Neural cell (in vitro differentiated cells): ENCODE data around the gene HEXD. TPM values are rescaled to one million over a fixed set of nuclear protein-coding genes. Genes with fewer than 3 reads are reported as not detected.

ENCODE experiments used
- H2AFZ ChIP-seq: fragments of 200-600, 300-800 bp; sonication (generic), shearing (Covaris generic); 2 replicates; pipeline ENCODE4 v1.6.0; 2014; ENCODE audit warnings: low read depth, mild to moderate bottlenecking, antibody characterized with exemption, low read length, moderate library complexity
- H3F3A ChIP-seq: fragments of 200-600 bp; shearing (Covaris generic); 2 replicates; pipeline ENCODE4 v1.6.1; 2016; ENCODE audit warnings: mild to moderate bottlenecking, moderate library complexity, mixed read lengths, antibody characterized with exemption, low read length; ENCODE audit not compliant: insufficient read depth, poor library complexity, severe bottlenecking
- H3K27ac ChIP-seq: fragments of 200-600, 300-800 bp; sonication (generic), shearing (Covaris generic); 2 replicates; pipeline ENCODE4 v1.5.1; 2014; ENCODE audit warnings: mild to moderate bottlenecking, low read length, moderate library complexity
- H3K27me3 ChIP-seq: fragments of 300-800, 200-600 bp; sonication (generic), shearing (Covaris generic); 2 replicates; pipeline ENCODE4 v1.6.0; 2014; ENCODE audit warnings: mild to moderate bottlenecking, low read depth, low read length, moderate library complexity; ENCODE audit not compliant: insufficient read depth
- H3K36me3 ChIP-seq: fragments of 300-800, 200-600 bp; sonication (generic), shearing (Covaris generic); 2 replicates; pipeline ENCODE4 v1.5.1; 2014; ENCODE audit warnings: mild to moderate bottlenecking, antibody characterized with exemption, low read length, moderate library complexity; ENCODE audit not compliant: insufficient read depth
- H3K4me2 ChIP-seq: fragments of 300-800, 200-600 bp; sonication (generic), shearing (Covaris generic); 2 replicates; pipeline ENCODE4 v1.6.0; 2014; ENCODE audit warnings: mild to moderate bottlenecking, low read length
- H3K4me3 ChIP-seq: fragments of 300-800, 200-600 bp; sonication (generic), shearing (Covaris generic); 2 replicates; pipeline ENCODE4 v1.5.1; 2014; ENCODE audit warnings: mild to moderate bottlenecking, low read length, moderate library complexity
- H3K79me2 ChIP-seq: fragments of 200-600 bp; shearing (Covaris generic); replicated peaks from 2 replicates; pipeline ENCODE4 v1.6.0; 2014; ENCODE audit warnings: mild to moderate bottlenecking, low read length, moderate library complexity; ENCODE audit not compliant: insufficient read depth
- H3K9ac ChIP-seq: fragments of 300-800, 200-600 bp; sonication (generic), shearing (Covaris generic); 2 replicates; pipeline ENCODE4 v1.6.1; 2016; ENCODE audit warnings: mild to moderate bottlenecking, low read length, mixed read lengths
- H3K9me2 ChIP-seq: fragments of 200-600 bp; shearing (Covaris generic); 2 replicates; pipeline ENCODE4 v1.6.1; 2016; ENCODE audit warnings: mild to moderate bottlenecking, low read length, mixed read lengths; ENCODE audit not compliant: insufficient read depth
- H3K9me3 ChIP-seq: fragments of 200-600, 300-800 bp; sonication (generic), shearing (Covaris generic); 2 replicates; pipeline ENCODE4 v1.6.1; 2016; ENCODE audit warnings: mild to moderate bottlenecking, mixed run types, low read length, moderate library complexity, mixed read lengths
- H4K20me1 ChIP-seq: fragments of 200-600 bp; shearing (Covaris generic); 2 replicates; pipeline ENCODE4 v1.6.1; 2016; ENCODE audit warnings: mild to moderate bottlenecking, mixed run types; ENCODE audit not compliant: insufficient read depth
- EP300 ChIP-seq: fragments of 450-650 bp; conservative IDR thresholded peaks from 2 replicates; pipeline ENCODE4 v1.6.1; 2014; ENCODE audit warnings: antibody characterized with exemption, mild to moderate bottlenecking, moderate library complexity; ENCODE audit not compliant: poor library complexity, severe bottlenecking
- EZH2 ChIP-seq: fragments of 200-600, 300-800 bp; shearing (Covaris generic), sonication (generic); IDR thresholded peaks from 2 replicates; pipeline ENCODE4 v1.6.1; 2014; ENCODE audit warnings: antibody characterized with exemption, low read length, borderline replicate concordance, mild to moderate bottlenecking; ENCODE audit not compliant: insufficient read depth, poor library complexity, severe bottlenecking
- MXI1 ChIP-seq: fragments of 450-650 bp; conservative IDR thresholded peaks from 2 replicates; pipeline ENCODE4 v1.6.1; 2014; ENCODE audit warnings: antibody characterized with exemption, mild to moderate bottlenecking; ENCODE audit not compliant: poor library complexity, severe bottlenecking
- POLR2AphosphoS5 ChIP-seq: IDR thresholded peaks from 2 replicates; pipeline ENCODE4 v1.6.1; 2012
- RAD21 ChIP-seq: fragments of 450-650 bp; conservative IDR thresholded peaks from 2 replicates; pipeline ENCODE4 v1.6.1; 2014; ENCODE audit warnings: antibody characterized with exemption, mild to moderate bottlenecking, moderate library complexity
- SMC3 ChIP-seq: fragments of 450-650 bp; conservative IDR thresholded peaks from 2 replicates; pipeline ENCODE4 v1.6.1; 2014; ENCODE audit warnings: antibody characterized with exemption, mild to moderate bottlenecking, moderate library complexity; ENCODE audit not compliant: poor library complexity
- TAF1 ChIP-seq: IDR thresholded peaks from 2 replicates; pipeline ENCODE4 v1.6.1; 2012; ENCODE audit warnings: low read depth
- polyA plus RNA-seq: library from polyadenylated mRNA; depleted of rRNA; stranded (reverse); fragments of >200 nt; gene quantifications from 2 replicates; pipeline ENCODE4 v1.2.3, GENCODE V29; 2014
- TF ChIP-seq, protein P1 (sequence below): fragments of 450-650 bp; IDR thresholded peaks from 2 replicates; pipeline ENCODE4 v1.5.1; 2014; ENCODE audit warnings: antibody characterized with exemption, mild to moderate bottlenecking, moderate library complexity; ENCODE audit not compliant: poor library complexity, severe bottlenecking
- TF ChIP-seq, protein P2 (sequence below): IDR thresholded peaks from 2 replicates; pipeline ENCODE4 v1.6.1; 2012; ENCODE audit warnings: borderline replicate concordance

HEXD gene
- polyA plus RNA-seq, 1 donor from 2014 or later, result 72.8 TPM

DNA sequence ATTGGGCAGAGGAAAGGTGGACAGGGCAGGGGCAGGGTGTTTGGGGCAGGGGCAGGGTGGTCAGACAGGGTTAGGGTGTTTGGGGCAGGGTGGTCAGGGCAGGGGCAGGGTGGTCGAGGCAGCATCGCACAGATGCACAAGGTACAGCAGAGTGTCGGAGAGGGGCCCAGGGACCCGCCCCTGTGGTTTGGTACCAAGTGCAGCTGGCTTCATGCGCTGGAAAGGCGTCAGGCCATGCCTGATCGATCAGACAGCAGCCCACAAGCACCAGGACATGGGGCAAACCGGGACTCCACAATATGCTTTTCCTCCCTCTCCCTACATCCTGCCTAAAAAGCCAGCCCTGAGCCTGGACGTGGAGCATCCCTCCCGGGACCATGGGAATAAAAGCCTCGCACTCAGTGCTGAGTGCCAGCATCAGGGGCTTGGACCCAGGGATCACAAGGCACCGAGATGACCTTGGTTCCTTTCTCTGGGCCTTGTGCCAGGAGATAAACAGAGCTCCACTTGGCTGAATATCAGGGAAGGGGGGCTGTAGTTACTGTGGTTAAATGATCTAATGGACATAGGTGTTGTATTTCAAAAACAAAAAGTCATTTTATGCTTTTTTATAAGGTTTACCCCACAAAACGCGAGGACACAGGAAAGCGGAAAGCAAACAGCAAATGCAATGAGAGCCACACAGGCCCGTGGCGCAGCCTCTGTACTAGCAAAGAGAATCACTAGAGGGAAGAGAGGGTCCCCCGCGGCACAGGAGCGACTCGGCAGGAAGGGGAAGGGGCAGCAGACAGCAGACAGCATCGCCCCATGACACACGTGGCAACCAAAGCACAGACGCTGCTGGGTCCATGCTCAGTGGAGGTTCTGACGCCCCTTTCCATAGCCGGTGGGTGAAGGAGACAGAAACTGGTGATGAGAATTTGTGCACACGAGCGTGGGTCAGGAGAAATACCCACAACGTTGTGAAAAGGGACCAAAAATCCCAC is 5.3 kb upstream of the HEXD start:
- Histone ChIP-seq H3K36me3 (no peaks in the 10 kb centered on the region), H3K9me3 (no peaks in the 10 kb centered on the region), H3K4me2 (no peak overlapping the region), H3K27ac (no peak overlapping the region), H2AFZ (no peak overlapping the region), H3K9me2 (no peaks in the 10 kb centered on the region), H4K20me1 (no peaks in the 10 kb centered on the region), H3K4me3 (no peak overlapping the region), H3F3A (no peaks in the 10 kb centered on the region), H3K79me2 (no peaks in the 10 kb centered on the region), H3K9ac (no peak overlapping the region), H3K27me3 (no peaks in the 10 kb centered on the region)
- TF ChIP-seq EP300 (no peak), TAF1 (no peak), EZH2 (no peak), POLR2AphosphoS5 (no peak), SMC3 (no peak), MXI1 (no peak), RAD21 (no peak)
- TF ChIP-seq, protein P1, sequence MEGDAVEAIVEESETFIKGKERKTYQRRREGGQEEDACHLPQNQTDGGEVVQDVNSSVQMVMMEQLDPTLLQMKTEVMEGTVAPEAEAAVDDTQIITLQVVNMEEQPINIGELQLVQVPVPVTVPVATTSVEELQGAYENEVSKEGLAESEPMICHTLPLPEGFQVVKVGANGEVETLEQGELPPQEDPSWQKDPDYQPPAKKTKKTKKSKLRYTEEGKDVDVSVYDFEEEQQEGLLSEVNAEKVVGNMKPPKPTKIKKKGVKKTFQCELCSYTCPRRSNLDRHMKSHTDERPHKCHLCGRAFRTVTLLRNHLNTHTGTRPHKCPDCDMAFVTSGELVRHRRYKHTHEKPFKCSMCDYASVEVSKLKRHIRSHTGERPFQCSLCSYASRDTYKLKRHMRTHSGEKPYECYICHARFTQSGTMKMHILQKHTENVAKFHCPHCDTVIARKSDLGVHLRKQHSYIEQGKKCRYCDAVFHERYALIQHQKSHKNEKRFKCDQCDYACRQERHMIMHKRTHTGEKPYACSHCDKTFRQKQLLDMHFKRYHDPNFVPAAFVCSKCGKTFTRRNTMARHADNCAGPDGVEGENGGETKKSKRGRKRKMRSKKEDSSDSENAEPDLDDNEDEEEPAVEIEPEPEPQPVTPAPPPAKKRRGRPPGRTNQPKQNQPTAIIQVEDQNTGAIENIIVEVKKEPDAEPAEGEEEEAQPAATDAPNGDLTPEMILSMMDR, result no peak
- TF ChIP-seq, protein P2, sequence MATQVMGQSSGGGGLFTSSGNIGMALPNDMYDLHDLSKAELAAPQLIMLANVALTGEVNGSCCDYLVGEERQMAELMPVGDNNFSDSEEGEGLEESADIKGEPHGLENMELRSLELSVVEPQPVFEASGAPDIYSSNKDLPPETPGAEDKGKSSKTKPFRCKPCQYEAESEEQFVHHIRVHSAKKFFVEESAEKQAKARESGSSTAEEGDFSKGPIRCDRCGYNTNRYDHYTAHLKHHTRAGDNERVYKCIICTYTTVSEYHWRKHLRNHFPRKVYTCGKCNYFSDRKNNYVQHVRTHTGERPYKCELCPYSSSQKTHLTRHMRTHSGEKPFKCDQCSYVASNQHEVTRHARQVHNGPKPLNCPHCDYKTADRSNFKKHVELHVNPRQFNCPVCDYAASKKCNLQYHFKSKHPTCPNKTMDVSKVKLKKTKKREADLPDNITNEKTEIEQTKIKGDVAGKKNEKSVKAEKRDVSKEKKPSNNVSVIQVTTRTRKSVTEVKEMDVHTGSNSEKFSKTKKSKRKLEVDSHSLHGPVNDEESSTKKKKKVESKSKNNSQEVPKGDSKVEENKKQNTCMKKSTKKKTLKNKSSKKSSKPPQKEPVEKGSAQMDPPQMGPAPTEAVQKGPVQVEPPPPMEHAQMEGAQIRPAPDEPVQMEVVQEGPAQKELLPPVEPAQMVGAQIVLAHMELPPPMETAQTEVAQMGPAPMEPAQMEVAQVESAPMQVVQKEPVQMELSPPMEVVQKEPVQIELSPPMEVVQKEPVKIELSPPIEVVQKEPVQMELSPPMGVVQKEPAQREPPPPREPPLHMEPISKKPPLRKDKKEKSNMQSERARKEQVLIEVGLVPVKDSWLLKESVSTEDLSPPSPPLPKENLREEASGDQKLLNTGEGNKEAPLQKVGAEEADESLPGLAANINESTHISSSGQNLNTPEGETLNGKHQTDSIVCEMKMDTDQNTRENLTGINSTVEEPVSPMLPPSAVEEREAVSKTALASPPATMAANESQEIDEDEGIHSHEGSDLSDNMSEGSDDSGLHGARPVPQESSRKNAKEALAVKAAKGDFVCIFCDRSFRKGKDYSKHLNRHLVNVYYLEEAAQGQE, result no peak

DNA sequence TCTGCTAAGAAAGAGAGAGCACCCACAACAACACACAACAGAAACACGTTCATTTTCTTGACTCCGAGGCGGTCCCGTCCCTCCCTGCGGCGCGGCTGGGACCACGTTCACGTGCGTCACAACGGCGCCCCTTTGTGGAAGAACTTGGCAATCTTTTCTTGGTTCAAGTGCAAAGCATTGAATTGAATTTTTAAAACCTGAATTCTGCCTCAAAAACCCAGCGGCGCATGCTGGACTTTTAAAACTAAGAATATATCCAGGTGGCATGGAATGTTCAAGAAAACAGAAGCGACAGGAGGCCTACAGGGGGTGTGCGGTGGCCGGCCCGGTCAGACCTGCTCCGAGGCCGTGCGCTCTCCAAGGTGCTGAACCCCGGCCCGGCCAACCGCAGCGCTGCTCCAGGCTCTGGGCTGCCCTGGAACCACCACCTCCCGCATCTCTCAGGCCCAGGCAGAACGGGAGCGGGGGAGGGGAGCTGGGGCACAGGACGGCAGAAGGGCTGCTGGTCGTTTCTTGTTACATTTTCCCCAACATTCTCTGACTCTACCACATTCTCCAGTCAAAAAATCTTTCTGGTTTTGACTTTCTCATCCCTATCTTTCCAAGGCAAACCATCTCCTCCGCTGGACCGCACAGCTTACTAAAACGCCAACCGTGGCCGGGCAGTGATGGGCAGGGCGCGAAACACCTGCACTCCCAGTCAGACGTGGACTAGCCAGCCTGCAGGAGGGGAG is 3.4 kb upstream of the HEXD start:
- H3K27me3 ChIP-seq, result no peaks in the 10 kb centered on the region
- H3F3A ChIP-seq, result no peaks in the 10 kb centered on the region
- H3K4me3 ChIP-seq, result peak overlapping the region; percentile 25
- H3K27ac ChIP-seq, result no peak overlapping the region
- H3K4me2 ChIP-seq, result no peak overlapping the region
- H3K79me2 ChIP-seq, result no peaks in the 10 kb centered on the region
- no peak overlapping the region for H3K9ac ChIP-seq
- H3K9me3 ChIP-seq, result no peaks in the 10 kb centered on the region
- H3K36me3 ChIP-seq, result no peaks in the 10 kb centered on the region
- H4K20me1 ChIP-seq, result no peaks in the 10 kb centered on the region
- no peak overlapping the region for H2AFZ ChIP-seq
- H3K9me2 ChIP-seq, result no peaks in the 10 kb centered on the region
- TF ChIP-seq RAD21, result peak; percentile 88
- TF ChIP-seq EP300, result no peak
- peak; percentile 87 for TF ChIP-seq SMC3
- no peak for TF ChIP-seq POLR2AphosphoS5
- no peak for TF ChIP-seq TAF1
- no peak for TF ChIP-seq MXI1
- TF ChIP-seq, protein P1, result peak; percentile 81
- no peak for TF ChIP-seq EZH2
- TF ChIP-seq, protein P2, result peak; percentile 72
